MM.1S (cell line): ENCODE data around the gene SCPEP1.

Experiments
- DNase-seq: peaks from one replicate; pipeline ENCODE4 v3.0.0-alpha.2; 2015
- H2AFZ ChIP-seq: fragments of 300-600 bp; sonication (generic); 2 replicates; pipeline ENCODE4 v1.6.0; 2016; ENCODE audit warnings: antibody characterized with exemption, low read length
- H3F3A ChIP-seq: fragments of 300-600 bp; sonication (generic); 2 replicates; pipeline ENCODE4 v1.6.1; 2016; ENCODE audit warnings: mild to moderate bottlenecking, antibody characterized with exemption, low read length, moderate library complexity, mixed read lengths; ENCODE audit not compliant: insufficient read depth
- H3K27ac ChIP-seq: fragments of 300-600 bp; sonication (generic); 2 replicates; pipeline ENCODE4 v1.5.1; 2016; ENCODE audit warnings: mild to moderate bottlenecking, low read length
- H3K27me3 ChIP-seq: fragments of 300-600 bp; sonication (generic); replicated peaks from 2 replicates; pipeline ENCODE4 v1.6.0; 2016; ENCODE audit warnings: low read length; ENCODE audit not compliant: insufficient read depth
- H3K36me3 ChIP-seq: fragments of 300-600 bp; sonication (generic); replicated peaks from 2 replicates; pipeline ENCODE4 v1.6.1; 2016; ENCODE audit warnings: mild to moderate bottlenecking, low read length, mixed read lengths; ENCODE audit not compliant: insufficient read depth
- H3K4me1 ChIP-seq: fragments of 300-600 bp; sonication (generic); 2 replicates; pipeline ENCODE4 v1.6.1; 2016; ENCODE audit warnings: low read length, mixed read lengths
- H3K4me2 ChIP-seq: fragments of 300-600 bp; sonication (generic); 2 replicates; pipeline ENCODE4 v1.6.0; 2016; ENCODE audit warnings: low read depth, low read length
- H3K4me3 ChIP-seq: fragments of 300-600 bp; sonication (generic); 2 replicates; pipeline ENCODE4 v1.5.1; 2016; ENCODE audit warnings: low read length, mixed read lengths
- H3K79me2 ChIP-seq: fragments of 300-600 bp; sonication (generic); 2 replicates; pipeline ENCODE4 v1.6.1; 2016; ENCODE audit warnings: mixed run types, low read length, mixed read lengths
- H3K9ac ChIP-seq: fragments of 300-600 bp; sonication (generic); 2 replicates; pipeline ENCODE4 v1.6.1; 2016; ENCODE audit warnings: low read length, mixed read lengths
- H3K9me2 ChIP-seq: fragments of 300-600 bp; sonication (generic); replicated peaks from 2 replicates; pipeline ENCODE4 v1.6.1; 2016; ENCODE audit warnings: mild to moderate bottlenecking, low read length, mixed read lengths; ENCODE audit not compliant: insufficient read depth
- H3K9me3 ChIP-seq: fragments of 300-600 bp; sonication (generic); replicated peaks from 2 replicates; pipeline ENCODE4 v1.6.1; 2016; ENCODE audit warnings: mild to moderate bottlenecking, low read length, mixed read lengths; ENCODE audit not compliant: insufficient read depth
- H4K20me1 ChIP-seq: fragments of 300-600 bp; sonication (generic); 2 replicates; pipeline ENCODE4 v1.6.1; 2016; ENCODE audit warnings: mild to moderate bottlenecking, low read length, moderate library complexity, mixed read lengths; ENCODE audit not compliant: insufficient read depth
- EZH2 ChIP-seq: fragments of 300-600 bp; sonication (generic); optimal IDR thresholded peaks from 2 replicates; pipeline ENCODE3; 2017; ENCODE audit warnings: low read depth, mild to moderate bottlenecking, antibody characterized with exemption, low read length, mixed read lengths
- EZH2phosphoT487 ChIP-seq: fragments of 300-600 bp; sonication (generic); IDR thresholded peaks from 2 replicates; pipeline ENCODE4 v1.6.1; 2018; ENCODE audit warnings: antibody characterized with exemption, low read length
- TF ChIP-seq, protein P1 (sequence below): fragments of 300-600 bp; sonication (generic); IDR thresholded peaks from 2 replicates; pipeline ENCODE4 v1.5.1; 2016; ENCODE audit warnings: antibody characterized with exemption, low read length, mixed read lengths

The SCPEP1 gene

DNA sequence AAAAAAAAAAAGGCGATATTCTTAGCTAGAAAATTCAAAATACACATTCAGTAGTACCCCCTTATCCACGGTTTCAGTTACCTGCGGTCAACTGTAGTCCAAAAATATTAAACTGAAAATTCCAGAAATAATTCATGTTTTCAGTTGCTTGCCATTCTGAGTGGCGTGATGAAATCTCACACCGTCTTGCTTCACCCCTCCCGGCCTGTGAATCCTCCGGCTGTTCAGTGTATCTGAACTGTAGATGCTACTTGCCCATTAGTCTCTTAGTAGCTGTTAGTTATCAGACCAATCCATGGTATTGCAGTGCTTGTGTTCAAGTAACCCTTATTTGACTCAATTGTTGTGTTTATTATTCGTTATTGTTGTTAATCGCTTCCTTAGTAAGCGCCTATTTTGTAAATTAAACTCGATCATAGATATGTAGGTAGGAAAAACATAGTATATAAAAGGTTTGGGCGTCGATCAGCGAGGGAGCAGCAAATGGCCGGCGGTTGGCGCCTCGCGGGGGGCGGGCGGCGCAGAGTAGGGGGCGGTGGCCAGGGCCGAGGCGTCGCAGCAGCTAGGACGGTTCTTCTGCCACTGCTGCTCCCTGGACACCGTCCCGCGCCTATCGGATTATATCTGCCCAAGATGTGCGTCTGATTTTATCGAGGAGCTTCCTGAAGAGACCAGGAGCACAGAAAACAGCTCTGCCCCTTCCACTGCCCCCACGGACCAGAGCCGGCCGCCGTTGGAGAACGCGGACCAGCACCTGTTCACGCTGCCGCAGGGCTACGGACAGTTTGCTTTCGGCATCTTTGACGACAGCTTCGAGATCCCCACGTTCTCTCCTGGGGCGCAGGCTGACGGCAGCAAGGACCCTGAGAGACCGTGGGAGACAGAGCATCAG lies 67.3 kb downstream of the SCPEP1 start:
- H2AFZ ChIP-seq, result peak overlapping the region; percentile 80; the same call in 1 of the 2 replicates
- H3K9me3 ChIP-seq, result no peaks in the 10 kb centered on the region
- H3K79me2 ChIP-seq, result no peaks in the 10 kb centered on the region
- no peaks in the 10 kb centered on the region for H3K4me1 ChIP-seq
- no peaks in the 10 kb centered on the region for H3K36me3 ChIP-seq
- no peak overlapping the region for H3K4me2 ChIP-seq
- no peaks in the 10 kb centered on the region for H3K27me3 ChIP-seq
- H3K27ac ChIP-seq, result no peak overlapping the region
- no peak for DNase-seq
- no peaks in the 10 kb centered on the region for H3F3A ChIP-seq
- TF ChIP-seq EZH2phosphoT487 (no peak), EZH2 (no peak)
- TF ChIP-seq, protein P1, sequence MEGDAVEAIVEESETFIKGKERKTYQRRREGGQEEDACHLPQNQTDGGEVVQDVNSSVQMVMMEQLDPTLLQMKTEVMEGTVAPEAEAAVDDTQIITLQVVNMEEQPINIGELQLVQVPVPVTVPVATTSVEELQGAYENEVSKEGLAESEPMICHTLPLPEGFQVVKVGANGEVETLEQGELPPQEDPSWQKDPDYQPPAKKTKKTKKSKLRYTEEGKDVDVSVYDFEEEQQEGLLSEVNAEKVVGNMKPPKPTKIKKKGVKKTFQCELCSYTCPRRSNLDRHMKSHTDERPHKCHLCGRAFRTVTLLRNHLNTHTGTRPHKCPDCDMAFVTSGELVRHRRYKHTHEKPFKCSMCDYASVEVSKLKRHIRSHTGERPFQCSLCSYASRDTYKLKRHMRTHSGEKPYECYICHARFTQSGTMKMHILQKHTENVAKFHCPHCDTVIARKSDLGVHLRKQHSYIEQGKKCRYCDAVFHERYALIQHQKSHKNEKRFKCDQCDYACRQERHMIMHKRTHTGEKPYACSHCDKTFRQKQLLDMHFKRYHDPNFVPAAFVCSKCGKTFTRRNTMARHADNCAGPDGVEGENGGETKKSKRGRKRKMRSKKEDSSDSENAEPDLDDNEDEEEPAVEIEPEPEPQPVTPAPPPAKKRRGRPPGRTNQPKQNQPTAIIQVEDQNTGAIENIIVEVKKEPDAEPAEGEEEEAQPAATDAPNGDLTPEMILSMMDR, result no peak
- H4K20me1 ChIP-seq, result no peaks in the 10 kb centered on the region
- no peak overlapping the region for H3K4me3 ChIP-seq
- no peaks in the 10 kb centered on the region for H3K9me2 ChIP-seq
- H3K9ac ChIP-seq, result no peak overlapping the region

DNA sequence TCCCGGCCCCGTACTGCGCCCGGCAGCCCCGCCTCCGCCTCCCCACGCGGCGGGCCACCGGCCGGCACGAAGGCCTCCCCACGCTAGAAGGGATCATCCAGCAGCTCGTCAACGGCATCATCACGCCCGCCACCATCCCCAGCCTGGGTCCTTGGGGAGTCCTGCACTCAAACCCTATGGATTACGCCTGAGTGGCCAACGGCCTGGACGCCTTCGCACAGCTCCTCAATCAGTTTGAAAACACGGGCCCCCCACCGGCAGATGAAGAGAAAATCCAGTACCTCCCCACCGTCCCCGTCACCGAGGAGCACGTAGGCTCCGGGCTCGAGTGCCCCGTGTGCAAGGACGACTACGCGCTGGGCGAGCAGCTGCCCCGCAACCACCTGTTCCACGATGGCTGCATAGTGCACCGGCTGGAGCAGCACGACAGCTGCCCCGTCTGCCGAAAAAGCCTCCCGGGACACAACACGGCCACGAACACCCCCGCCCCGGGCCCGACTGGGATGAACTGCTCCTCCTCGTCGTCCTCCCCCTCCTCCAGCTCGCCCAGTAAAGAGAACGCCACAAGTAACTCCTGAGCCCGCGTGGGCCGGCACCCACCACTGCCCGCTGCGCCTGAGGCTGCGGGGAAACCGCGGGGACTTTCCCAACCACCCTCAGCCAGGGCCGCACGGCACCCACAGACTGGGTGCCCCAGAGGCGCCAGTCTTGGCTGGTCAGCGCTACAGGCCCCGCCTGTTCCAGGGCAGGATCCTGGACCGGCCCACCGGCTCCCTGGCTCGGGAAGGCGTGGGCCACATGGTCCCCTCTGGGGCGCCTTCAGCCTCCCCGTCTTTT lies 68.2 kb downstream of the SCPEP1 start:
- no peaks in the 10 kb centered on the region for H3F3A ChIP-seq
- H3K4me1 ChIP-seq, result no peaks in the 10 kb centered on the region
- no peaks in the 10 kb centered on the region for H3K79me2 ChIP-seq
- H3K27me3 ChIP-seq, result no peaks in the 10 kb centered on the region
- no peak overlapping the region for H3K27ac ChIP-seq
- H3K9ac ChIP-seq, result no peak overlapping the region
- TF ChIP-seq EZH2, result no peak
- TF ChIP-seq, protein P1, result no peak
- TF ChIP-seq EZH2phosphoT487, result no peak
- no peaks in the 10 kb centered on the region for H3K36me3 ChIP-seq
- H4K20me1 ChIP-seq, result no peaks in the 10 kb centered on the region
- no peaks in the 10 kb centered on the region for H3K9me3 ChIP-seq
- H3K9me2 ChIP-seq, result no peaks in the 10 kb centered on the region
- H3K4me2 ChIP-seq, result peak overlapping the region; percentile 75
- peak overlapping the region; percentile 80 for H2AFZ ChIP-seq
- no peak for DNase-seq
- peak overlapping the region; percentile 51 for H3K4me3 ChIP-seq

DNA sequence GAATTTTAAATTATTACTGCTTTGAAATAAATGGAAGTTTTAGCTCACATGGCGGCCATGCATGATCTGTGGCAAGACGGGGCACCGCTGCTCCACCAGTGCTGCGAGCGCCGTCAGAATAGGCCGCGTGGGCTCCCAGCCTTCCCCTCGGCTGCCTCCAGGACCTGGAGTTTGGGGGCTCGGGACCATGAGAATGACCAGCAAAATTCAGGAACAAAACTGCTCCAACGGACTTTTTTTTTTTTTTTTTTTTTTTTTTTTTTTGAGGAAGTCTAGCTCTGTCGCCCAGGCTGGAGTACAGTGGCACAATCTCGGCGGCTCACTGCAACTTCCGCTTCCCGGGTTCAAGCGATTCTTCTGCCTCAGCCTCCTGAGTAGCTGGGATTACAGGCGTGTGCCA lies 68.8 kb downstream of the SCPEP1 start:
- H3K9me2 ChIP-seq, result no peaks in the 10 kb centered on the region
- no peaks in the 10 kb centered on the region for H3F3A ChIP-seq
- no peaks in the 10 kb centered on the region for H4K20me1 ChIP-seq
- H3K79me2 ChIP-seq, result no peaks in the 10 kb centered on the region
- peak overlapping the region; percentile 75 for H3K4me2 ChIP-seq
- TF ChIP-seq EZH2 (no peak), EZH2phosphoT487 (no peak)
- TF ChIP-seq, protein P1, result no peak
- peak overlapping the region; percentile 51; the same call in 1 of the 2 replicates for H3K4me3 ChIP-seq
- H3K9ac ChIP-seq, result no peak overlapping the region
- H3K9me3 ChIP-seq, result no peaks in the 10 kb centered on the region
- peak overlapping the region; percentile 80 for H2AFZ ChIP-seq
- no peaks in the 10 kb centered on the region for H3K36me3 ChIP-seq
- H3K4me1 ChIP-seq, result no peaks in the 10 kb centered on the region
- no peak for DNase-seq
- no peaks in the 10 kb centered on the region for H3K27me3 ChIP-seq
- H3K27ac ChIP-seq, result no peak overlapping the region
